NCI-H524 (cell line): Measurements from ENCODE around the gene SRGAP3.
A peak's percentile ranks its signal among the peaks of the same experiment; 100 is the strongest.

Source experiments
- DNase-seq, 2 experiments: peaks; one replicate each; lab custom pipeline; 2025; lab: John Stamatoyannopoulos, UW

SRGAP3 gene

DNA sequence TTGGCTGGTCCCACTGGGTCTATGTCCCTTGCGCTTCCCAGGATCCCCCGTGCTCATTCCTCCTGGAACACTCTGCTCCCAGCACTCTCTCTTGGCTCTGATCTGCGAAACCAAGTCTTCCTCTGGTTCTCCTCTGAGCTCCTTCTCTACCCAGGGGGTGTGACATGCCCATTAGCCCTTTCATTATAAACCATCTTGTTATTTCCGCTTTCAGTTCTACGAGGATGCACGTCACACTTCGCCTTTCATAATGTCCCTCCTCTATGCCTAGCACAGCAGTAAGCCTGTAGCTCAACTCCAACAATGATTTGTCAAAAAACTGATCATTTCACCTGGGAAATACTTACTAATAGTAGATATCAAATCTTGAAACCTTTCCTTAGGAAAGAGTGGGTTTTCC lies 234.2 kb downstream of the SRGAP3 start:
- no peak for DNase-seq

DNA sequence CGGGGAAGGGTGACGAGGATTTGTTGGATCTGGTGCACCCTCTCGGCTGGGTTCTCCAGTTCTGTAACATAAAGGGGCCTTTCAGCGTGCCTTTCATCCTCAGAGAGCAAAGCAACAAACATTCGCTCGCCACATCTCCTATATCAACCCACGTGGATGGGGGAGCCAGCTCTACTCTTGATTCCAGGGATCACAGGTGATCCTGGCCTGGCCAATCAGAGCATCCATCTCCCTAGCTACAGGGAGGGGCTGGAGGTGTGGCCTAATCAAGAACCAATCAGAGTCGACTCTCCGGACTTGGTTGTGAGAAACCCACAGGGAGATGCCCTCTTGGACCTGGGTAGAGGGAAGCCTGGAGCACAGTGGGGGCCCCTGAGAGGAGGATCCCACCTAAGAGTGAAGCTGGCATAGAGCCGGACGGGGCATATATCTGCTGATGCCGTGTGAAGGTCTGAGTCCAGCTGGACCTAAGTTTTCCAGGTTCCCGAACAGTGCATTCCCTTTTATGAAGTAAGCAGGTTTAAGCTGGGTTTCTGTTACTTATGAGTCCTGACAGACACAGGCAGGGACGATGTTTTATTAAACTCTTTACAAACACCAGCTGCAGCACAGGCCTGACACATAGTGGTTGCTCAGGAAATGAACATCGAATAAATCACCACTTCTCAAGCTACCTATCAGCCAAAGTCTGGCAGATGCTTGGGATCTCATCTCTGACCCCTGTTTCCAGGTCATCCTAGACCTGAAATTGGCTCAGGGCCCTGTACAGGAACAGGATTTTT lies 235.5 kb downstream of the SRGAP3 start:
- no peak for DNase-seq

DNA sequence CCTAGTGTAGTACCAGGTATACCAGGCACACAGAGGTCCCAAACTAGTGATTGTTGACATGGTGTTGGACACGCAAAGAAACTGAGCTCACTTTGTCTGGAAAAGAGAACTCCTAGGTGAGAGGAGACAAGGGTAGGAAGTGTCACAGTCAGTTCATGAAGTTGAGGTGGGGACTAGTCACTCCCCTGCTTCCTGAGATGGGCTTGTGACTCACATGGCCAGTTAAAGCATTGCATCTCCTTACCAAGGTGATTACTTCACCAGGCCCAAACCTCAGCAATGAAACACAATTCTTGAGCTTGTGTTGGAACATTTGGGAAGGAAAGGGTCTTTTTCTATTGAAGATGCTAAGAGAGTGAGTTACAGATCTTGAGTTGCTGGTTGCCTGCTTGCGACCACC lies 236.9 kb downstream of the SRGAP3 start:
- no peak for DNase-seq

DNA sequence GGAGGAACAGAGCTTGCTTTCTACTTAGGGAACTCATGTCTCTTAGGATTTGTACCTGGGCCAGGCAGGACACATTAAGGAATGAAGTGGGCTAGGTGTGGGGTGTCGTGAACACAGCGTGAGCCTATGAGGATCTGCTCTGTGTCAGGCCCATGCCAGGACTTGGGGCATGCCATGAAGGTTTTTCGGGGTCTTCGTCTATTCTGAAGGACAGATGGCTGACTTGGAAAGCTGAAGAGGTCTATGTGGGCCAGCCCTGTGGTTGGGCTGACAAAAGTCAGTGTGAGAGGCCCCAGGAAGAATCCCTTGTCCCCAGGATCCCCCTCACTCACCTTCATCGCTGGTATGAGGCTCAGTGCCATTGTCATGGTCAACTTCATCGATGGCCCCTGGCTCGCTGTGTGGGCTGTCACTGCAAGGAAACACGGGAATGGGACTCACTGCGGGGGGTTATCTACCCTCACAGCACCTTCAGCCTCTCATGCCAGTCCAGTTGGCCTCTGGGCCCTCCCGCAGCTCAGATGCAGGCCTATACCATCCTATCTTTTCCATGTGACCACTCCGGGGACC lies 239.4 kb downstream of the SRGAP3 start:
- DNase-seq = no peak

DNA sequence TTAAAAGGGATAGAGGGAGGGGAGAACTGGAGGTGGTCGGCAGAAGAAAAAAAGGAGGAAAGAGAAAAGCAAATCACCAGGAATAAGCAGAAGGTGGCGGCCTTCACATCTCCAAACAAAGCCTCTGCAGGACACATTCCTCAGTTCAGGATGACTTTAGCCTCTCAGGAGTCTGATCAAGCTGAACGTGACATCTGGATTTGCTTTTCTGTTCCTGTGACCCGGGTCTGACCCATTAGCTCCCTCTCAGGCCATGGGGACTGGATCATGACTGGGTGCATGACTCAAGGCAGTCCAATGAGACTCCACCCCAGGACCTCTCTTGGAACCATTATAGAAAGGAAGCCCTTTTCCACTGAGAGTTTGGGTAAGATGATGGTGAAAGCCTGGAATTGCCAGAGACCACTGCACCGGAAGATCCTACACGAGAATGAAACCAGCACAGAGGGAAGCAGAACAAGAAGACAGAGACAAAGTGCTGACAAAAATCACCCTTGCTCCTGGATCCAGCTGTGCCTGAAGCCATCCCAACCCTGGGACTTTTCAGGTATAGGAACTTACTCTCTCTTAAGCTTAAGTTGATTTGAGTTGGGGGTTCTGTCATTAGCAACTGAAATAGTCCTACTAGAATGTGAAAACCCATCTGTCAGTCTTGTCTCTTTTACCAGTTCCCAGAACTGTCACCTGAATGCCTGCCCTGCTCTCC lies 240.7 kb downstream of the SRGAP3 start:
- no peak for DNase-seq

DNA sequence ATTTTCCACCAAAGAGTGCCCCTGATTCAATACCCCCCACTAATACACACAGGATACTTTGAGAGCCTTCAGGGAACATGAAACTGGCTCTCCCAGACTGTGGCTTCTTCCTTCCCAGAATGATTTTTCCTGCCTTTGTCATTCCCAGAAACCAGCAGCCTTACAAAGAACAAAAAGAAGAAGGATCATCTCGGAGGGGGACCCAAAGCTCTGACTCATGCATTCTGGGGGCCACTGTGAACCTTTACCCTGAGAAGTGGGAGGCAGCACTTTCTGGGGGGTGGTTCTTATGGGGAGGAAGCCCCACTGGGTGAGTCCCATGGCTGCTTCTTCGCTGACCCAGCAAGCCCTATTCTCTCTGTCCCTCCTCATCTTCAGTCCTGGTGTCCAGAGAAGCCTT lies 241.5 kb downstream of the SRGAP3 start:
- DNase-seq = no peak

DNA sequence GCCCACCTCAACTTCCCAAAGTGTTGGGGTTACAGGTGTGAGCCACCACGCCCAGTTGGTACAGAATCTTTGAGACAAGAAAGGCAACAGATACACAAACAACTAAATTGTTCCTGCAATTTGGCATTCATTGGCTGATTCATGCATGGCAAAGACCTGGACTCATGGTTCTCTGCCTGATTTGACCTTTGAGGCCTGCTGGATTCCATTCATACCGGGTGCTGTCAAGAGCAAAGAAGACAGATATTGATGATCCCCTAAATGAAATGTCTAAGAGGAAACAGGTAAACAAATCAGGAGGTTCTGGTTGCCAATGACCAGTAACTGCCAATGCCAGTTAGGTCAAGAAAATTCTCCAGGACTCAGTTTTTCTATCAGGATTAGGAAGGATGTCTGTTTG lies 242.2 kb downstream of the SRGAP3 start:
- no peak for DNase-seq

DNA sequence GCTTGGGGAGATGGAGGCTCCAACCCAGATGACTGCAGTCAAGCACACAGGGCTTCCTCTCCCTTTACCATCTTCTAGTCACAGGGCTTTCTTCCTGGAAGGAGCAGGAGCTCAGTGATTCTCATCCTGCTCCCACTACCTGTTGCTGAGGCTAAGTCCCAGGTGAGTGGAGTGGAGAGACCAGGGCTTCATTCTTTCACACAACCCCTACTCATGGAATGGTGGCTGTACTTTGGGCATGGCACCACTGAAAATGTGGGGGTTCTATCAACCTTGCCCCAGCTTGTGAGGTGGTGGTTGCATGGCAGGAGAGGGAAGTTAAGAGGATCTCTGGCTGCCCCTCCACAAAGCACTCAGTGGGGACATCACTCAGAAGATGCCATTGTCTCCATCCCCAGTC lies 249.4 kb downstream of the SRGAP3 start:
- no peak for DNase-seq

DNA sequence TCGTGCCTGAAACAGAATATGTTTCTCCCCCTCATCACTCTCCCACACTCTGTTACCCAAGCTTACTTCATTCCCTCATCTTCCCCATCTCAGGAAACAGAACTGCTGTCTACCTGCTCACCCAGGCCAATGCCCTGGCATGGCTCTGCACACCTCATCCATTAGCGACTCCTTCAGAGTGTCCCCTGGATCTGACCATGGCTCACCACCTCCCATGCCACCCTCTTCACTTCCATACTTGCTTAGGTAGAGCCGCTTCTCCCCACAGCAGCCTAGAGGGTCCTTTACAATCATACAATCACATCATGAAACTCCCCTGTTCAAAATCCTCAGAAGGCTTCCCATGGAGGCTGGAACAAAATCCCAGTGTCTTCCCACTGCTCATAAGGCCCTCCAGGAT lies 252.3 kb downstream of the SRGAP3 start:
- no peak for DNase-seq

DNA sequence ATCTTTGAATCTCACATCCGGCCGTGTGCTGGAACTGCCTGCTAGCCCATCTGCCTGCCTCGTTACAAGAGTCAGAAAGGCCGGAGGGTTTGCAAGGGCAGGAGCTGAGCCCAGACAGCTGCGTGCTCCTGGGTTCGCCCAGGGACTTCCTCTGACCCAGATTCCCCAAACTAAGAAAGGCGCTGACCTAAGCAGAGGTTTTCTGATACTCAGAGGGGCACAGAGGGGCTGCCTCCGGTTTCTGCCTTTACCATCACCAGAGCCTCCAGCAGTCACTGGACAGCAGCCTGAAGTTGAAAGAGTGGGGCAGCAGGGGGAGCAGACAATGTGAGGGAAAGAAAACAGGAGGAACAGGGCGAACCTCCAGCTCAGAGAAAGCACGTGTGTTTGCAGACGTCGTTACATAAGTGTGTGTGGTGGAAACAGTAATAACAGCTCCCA lies 252.7 kb downstream of the SRGAP3 start:
- no peak for DNase-seq

DNA sequence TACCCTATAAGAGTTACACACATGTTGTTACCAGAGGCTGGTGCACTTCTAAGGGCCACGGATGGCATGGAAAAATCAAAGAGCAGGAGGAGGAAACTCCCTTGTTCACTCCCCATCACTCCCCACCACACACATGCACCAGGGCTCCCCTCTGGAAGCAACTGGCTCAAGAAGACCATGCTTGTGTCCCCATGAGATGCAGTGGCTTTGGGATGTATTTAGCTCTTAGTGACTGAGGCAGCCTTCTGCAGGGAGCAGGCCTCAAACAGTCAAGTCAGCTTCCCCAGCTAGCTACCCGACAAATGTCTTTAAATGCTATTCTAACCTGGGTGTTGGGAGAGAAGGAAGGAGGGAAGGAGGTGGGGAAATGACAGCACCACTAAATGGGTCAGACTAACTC lies 253.2 kb downstream of the SRGAP3 start:
- no peak for DNase-seq

DNA sequence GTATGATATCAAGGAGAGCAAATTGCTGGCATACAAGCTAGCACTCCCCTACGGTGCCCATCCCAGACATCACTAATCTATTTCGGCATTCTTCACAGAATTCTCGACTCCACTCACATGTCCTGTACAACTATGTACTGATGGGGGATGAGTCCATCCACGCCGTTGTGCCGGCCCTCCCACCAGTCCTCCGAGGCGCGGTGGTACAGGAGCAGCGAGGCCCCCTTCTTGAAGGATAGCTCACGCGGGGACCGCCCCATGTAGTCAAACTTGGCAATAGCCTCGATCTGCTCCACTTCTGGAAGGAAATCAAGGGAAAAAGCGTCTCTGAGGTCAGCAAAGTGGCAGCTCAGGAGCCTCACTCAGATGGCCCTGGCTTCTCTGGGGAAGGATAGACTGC lies 255.2 kb downstream of the SRGAP3 start:
- DNase-seq = no peak

DNA sequence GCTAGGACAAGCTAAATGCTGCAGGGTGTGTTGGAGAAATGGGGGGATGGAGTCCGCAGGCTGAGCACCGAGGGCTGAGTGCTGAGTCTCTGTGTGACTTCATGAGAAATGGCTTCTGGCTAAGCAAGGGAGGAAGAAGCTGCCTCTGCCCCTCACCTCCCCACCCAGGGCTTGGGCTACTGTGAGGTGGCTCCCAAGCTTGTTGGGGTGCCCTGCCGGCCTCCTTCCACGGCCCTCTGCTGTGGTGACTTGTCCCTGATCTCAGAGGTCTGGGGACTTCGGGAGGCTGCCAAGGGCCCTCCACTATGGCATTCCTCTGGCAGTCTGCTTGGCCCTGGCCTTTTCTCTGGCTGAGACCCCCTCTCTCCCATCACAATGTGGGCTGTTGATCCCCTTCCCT lies 256.1 kb downstream of the SRGAP3 start:
- DNase-seq = no peak

DNA sequence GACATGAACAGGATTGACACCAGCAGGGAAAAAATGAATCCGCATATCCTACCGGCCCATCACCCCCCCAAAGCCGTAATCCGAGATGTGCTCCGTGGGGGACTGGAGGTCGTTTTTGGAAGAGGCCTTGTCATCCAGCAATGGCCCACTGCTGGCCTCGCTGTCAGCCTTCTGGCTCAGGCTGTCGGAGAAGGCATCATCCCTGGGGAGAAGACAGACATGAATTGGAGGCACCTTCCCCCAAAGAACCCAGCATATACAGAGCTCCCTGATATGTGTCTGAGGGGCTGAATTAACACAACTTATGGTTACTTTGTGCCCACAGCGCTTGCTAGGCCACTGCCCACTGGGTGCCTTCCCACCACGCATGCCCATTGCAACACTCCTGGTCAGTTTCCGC lies 256.6 kb downstream of the SRGAP3 start:
- DNase-seq = no peak

DNA sequence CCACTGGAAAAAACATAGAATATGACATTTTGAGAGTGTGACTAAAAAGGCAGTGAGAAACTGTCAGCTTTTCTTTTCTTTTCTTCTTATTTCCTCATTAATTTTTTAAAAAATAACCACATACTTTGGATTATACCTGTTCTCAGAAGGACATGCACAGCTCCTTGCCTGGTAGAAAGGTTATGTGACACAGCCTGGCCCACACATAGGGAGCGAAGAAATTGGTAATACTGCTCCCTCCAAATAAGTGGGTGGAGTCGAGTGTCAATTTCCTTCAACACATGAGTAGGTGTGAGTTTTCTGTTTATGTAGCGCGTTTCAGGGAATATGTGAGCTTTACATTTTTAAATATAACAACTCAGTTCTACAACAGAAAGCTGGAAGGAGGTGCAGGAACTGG lies 257.2 kb downstream of the SRGAP3 start:
- no peak for DNase-seq

DNA sequence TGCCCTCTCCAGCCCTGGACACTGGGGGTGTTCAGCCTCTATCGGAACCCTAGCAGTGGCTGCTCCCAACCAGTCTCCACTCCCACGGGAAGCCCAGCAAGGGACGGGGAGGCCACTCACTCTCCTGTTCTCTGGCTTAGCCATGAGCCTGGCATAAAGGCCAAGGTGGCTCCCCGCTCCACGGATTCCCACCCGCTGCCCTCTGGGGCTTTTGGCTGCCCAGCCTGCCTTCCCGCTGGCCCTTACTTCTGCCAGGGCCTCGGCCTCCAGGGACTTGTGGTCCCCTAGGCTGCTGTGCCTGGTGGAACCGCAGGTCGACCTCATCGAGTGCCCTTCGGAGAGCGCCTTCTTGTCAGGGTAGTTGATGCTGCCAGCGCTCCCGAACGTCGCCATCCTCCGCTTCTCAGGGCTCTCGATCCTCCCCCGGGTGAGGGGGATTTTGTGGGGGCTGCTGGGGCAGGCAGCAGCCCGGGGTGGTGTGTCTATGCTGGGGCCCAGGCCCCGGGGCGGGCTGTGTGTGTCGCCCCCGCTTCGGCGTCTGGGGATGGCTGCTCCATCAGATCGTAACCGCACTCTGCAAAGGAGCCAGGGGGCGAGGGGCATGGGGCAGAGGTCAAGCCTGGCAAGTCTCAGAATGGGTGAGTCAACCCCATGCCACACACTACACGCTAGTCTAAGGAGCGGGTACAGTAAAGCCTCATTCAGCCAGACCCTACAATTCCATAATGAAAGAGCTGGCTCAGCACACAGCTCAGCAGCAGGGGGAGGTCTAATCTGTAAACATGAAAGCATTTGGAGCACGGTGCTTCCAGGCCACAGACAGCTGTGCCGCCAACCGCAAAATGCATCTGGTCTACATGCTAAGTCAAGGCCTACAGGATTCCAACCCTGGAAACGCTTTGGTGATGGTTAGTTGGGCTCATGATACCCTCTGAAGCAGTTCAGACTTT lies 258.9 kb downstream of the SRGAP3 start:
- DNase-seq = peak in 1 of 2 experiments; percentile 13

DNA sequence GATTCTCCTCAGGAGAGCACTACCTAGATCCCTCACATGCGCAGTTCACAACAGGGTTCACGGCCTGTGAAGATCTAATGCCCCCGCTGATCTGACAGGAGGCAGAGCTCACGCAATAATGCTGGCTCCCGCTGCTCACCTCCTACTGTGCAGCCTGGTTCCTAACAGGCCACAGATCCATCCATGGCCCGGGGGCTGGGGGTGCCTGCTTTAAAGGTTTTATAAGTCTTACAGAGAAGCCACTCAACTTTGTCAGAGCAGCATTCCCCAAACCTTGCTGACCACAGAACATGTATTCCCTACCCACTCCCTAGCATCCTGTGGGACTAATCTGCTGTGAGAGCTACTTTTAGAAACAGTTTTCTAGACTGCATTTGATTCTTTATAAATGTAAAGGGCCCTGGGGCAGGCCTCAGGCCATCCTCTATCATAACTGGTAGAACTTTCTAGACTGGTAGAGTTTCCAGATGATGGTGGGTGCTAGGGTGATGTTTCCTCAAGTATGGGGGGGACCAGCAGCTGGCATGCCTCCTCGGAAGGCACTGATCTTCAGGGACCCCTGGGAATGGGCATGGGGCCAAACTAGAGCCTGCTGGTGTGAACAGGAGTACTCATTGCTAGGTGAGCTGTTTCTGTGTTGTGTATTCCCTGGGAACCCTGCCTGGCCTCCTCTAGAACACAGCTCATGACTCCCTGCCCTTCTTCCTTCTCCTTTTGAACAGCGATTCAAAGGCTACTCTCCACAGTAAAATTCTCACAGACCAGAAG lies 260.5 kb downstream of the SRGAP3 start:
- no peak for DNase-seq

DNA sequence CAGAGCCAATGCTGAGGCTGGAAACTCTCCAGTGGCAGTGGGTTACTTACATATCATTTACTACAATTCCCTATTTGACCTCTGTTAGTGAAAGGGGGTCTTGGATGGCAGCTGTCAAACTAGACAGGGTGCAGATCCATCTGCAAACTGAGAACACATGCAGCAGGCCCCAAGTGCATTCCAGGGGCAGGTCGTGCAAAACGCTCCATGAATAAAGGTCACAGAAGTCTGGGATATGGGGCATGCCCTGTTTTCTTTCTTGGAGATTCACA lies 261.1 kb downstream of the SRGAP3 start:
- no peak for DNase-seq

DNA sequence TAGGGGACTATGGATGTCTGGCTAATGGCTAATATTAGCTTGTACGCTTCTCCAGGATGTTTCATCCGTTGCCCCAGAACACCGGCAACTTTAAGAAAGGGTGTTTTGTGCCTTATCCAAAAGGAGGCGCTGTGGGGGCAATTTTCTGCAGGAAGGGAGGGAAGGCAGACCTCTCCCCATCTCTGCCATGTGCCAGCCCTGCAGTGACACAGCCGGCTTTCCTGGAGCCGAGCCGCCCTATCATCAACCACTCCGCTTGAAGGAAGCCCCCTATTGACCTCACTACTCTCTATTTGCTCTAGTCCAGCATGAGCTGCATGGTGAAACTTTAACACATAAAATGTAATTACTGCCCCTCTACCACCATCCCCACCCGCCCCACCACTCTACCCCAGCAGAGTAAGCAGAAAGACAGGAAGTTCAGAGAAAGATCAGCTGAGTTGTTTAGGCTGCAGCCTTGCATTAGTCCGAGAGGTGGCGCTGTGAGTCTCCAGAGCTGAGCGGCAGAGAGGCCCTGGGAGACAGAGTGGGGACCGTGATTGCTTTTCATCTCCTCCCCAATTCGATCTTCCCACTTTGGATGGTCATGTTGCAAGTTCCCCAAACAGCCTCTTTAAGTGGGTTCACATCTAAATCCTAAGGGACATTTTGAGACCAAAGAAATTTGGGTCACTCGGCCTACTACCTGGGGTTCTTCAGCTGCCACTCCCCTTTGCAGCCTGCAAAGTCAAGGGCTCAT lies 261.6 kb downstream of the SRGAP3 start:
- peak; percentile 20 to 53 for DNase-seq

DNA sequence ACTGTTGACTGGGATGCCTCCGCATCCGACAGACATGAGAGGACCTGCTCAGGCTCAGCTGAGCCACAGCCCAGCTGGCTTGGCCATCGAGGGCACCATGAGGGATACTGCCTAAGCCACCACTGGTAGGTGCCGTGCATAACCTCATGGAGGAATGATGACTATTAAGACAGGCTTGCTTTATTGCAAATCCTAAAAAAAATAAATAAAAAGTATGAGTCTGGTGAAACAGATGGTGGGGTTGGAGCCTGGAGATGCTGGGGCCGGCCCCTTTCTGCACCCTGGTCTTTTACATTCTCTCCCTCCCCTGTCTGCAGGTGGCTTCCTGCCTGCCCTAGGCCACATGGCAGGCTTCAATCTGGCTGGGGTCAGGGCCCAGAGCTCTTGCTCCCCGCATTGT lies 262.2 kb downstream of the SRGAP3 start:
- no peak for DNase-seq

DNA sequence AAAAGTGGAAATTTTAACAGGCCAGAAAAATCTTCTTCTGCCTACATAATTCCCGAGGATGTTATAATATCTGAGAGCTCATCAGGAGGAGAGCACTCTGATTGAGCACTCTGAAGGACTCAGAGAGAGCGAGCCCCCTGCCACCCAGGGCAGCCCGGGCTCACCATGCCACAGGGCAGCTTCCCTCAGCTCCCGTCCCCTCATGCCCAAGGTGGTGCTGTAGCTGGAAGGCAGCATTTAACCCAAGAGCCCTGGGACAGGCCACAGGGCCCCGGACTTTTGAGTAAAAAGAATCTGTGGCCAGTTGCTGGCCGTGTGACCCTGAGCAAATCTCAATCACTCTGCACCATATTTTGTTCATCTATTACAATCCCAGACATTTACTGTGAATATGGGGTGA lies 262.7 kb downstream of the SRGAP3 start:
- no peak for DNase-seq
